Tibial nerve (tissue), 4 donors: ENCODE results near the gene SCD. TPM values are rescaled to one million over a fixed set of nuclear protein-coding genes. Genes with fewer than 3 reads are reported as not detected.
A peak's percentile ranks its signal among the peaks of the same experiment; 100 is the strongest.

Source experiments
- DNase-seq, 2 donors: peaks; one replicate each; pipeline ENCODE4 v3.0.0-alpha.2; 2019; ENCODE audit warnings: low spot score in 2 of 2
- H3K27ac ChIP-seq, 4 donors: fragments of 200-600 bp; sonication (generic) in 3 of 4; one replicate each; pipeline ENCODE4 v1.5.1; 2017 to 2019; ENCODE audit warnings: mild to moderate bottlenecking in 1 of 4
- H3K27me3 ChIP-seq, 2 donors: fragments of 200-600 bp; sonication (generic) in 1 of 2; one replicate each; pipeline versions ENCODE4 v1.5.1 to v1.6.0; 2017 to 2019
- H3K36me3 ChIP-seq, 3 donors: fragments of 200-600 bp; sonication (generic); one replicate each; pipeline ENCODE4 v1.5.1; 2018 to 2019
- H3K4me1 ChIP-seq, 4 donors: fragments of 200-600 bp; sonication (generic) in 3 of 4; one replicate each; pipeline ENCODE4 v1.5.1; 2017 to 2019
- H3K4me3 ChIP-seq, 4 donors: fragments of 200-600 bp; sonication (generic) in 3 of 4; one replicate each; pipeline ENCODE4 v1.5.1; 2017 to 2019; ENCODE audit warnings: mild to moderate bottlenecking in 1 of 4, moderate library complexity in 1 of 4
- H3K9me3 ChIP-seq, 4 donors: fragments of 200-600 bp; sonication (generic) in 3 of 4; one replicate each; pipeline ENCODE4 v1.5.1; 2017 to 2019
- EP300 ChIP-seq, 2 donors: sonication (generic); formaldehyde crosslinking; IDR thresholded peaks; one replicate each; pipeline ENCODE4 v1.6.1; 2017; ENCODE audit warnings: antibody characterized with exemption in 2 of 2, mild to moderate bottlenecking in 1 of 2
- POLR2A ChIP-seq, 2 donors: fragments of 450-650 bp; IDR thresholded peaks; one replicate each; pipeline ENCODE4 v1.6.1; 2017; ENCODE audit warnings: antibody characterized with exemption in 2 of 2, mild to moderate bottlenecking in 2 of 2, moderate library complexity in 2 of 2
- WGBS, 2 donors: methylation state at CpG; one replicate each; pipeline ENCODE4 v1.1.5; 2018; 5-methylcytosine and 5-hydroxymethylcytosine counted together
- total RNA-seq, 4 donors: library from RNA; depleted of rRNA; stranded (reverse); fragments of >200 nt; gene quantifications; one replicate each; pipeline ENCODE4 v1.1.0, GENCODE V29; 2016
- TF ChIP-seq, protein P1 (sequence below), 5 experiments: fragments of 200-600 bp in 3 of 5; fragments of 450-650 bp in 2 of 5; sonication (generic) in 3 of 5; IDR thresholded peaks; one replicate each; pipeline ENCODE4 v1.5.1; 2016 to 2019; ENCODE audit warnings: antibody characterized with exemption in 5 of 5, mild to moderate bottlenecking in 3 of 5, moderate library complexity in 2 of 5

Gene SCD
- total RNA-seq, 4 donors from 2014 or later, result 118 to 500 (median 249) TPM

DNA sequence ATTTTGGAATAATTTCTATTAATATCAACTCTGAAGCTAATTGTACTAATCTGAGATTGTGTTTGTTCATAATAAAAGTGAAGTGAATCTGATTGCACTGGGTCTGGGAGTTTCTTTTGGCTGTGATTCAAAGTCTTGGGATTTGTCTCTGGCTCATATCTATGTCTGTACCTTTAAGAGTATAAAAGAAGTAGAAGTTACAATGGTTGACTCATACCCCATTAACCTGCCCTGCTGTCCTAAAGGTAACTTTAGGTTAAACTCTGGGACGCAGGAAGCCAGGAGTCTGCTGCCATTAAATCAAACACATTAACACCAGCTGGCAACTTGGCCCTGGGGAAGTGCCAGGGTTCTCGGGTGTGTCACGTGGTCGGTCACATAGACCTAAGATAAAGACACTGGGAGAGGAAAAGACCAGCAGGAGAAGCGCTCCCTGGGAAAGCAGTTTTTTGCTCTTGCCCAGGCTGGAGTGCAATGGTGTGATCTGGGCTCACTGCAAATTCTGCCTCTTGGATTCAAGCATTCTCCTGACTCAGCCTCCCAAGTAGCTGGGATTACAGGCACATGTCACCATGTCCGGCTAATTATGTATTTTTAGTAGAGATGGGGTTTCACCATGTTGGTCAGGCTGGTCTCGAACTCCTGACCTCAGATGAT lies 17.8 kb downstream of the SCD start:
- Histone ChIP-seq H3K4me1 (peaks cover 0 to 44% (median 18%) of the 10 kb centered on the region in 4 donors), H3K9me3 (no peaks in the 10 kb centered on the region), H3K36me3 (peaks cover 0 to 13% (median 0%) of the 10 kb centered on the region in 3 donors), H3K27me3 (no peaks in the 10 kb centered on the region), H3K27ac (peak overlapping the region in 3 of 4 donors; percentile 41 to 83 (median 41)), H3K4me3 (no peak overlapping the region)
- DNase-seq, result peak in 1 of 2 donors; percentile 69
- WGBS, 2 donors, result 50 to 66% methylated on average over 7 of the region's 7 CpGs
- TF ChIP-seq, protein P1, sequence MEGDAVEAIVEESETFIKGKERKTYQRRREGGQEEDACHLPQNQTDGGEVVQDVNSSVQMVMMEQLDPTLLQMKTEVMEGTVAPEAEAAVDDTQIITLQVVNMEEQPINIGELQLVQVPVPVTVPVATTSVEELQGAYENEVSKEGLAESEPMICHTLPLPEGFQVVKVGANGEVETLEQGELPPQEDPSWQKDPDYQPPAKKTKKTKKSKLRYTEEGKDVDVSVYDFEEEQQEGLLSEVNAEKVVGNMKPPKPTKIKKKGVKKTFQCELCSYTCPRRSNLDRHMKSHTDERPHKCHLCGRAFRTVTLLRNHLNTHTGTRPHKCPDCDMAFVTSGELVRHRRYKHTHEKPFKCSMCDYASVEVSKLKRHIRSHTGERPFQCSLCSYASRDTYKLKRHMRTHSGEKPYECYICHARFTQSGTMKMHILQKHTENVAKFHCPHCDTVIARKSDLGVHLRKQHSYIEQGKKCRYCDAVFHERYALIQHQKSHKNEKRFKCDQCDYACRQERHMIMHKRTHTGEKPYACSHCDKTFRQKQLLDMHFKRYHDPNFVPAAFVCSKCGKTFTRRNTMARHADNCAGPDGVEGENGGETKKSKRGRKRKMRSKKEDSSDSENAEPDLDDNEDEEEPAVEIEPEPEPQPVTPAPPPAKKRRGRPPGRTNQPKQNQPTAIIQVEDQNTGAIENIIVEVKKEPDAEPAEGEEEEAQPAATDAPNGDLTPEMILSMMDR (IDR thresholded peaks at IDR 0.05), result no peak
- TF ChIP-seq EP300 (IDR thresholded peaks at IDR 0.05), result peak in 1 of 2 donors; percentile 29

DNA sequence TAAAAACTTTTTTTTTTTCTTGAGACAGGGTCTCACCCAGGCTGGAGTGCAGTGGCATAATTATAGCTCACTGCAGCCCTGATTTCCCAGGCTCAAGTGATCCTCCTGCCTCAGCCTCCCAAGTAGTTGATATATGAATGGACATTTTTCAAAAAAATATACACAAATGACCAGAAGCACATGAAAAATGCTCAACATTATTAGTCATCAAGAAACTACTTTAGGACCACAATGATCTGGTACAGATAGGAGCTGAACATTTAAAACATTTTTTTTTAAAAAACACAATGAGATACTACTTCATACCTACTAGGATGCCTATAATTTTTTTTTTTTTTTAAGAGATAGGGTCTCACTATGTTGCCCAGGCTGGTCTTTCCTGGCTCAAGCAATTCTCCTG lies 21.7 kb downstream of the SCD start:
- TF ChIP-seq, protein P1 (IDR thresholded peaks at IDR 0.05), result no peak
- TF ChIP-seq EP300 (IDR thresholded peaks at IDR 0.05) (no peak), POLR2A (IDR thresholded peaks at IDR 0.05) (no peak)
- peaks cover 0 to 57% (median 37%) of the 10 kb centered on the region in 4 donors for H3K4me1 ChIP-seq

DNA sequence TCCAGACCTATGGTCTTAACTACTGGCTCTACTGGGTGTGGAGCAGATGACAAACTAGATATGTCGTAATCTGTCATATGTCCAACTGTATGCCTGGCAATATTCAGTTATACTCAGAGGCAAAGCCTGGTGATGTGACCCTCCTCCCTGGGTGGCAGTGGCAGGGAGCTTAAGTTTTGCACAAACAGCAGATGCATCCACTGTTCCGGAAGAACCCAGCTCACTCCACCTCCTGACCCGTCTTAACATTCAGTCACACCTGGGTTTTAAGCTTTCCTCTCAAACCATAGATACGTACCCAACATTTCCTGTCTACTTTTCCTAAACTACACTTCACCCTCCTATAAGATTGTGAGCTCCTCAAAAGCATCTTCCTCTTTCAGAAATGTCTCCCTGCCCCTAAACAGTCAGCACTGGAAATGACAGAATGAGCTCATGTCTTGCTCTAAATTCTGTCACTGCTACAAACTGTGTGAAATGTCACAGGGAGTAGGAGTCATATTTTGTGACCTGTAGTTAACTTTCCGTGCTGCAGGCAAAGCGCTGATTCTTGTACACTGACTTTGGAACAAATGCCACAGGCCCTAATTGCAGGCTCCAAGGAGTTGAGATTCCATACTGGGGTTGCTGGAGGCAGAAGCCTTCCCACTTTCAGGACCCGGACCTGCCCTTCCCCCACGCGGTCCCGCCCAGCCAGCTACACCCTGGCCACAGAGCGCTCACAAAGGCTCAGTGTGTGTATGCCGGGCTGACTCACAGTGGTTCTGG lies 23.9 kb downstream of the SCD start:
- 15 to 22% methylated on average over 9 to 12 of the region's 12 CpGs for WGBS, 2 donors
- Histone ChIP-seq H3K36me3 (no peaks in the 10 kb centered on the region), H3K9me3 (no peaks in the 10 kb centered on the region), H3K27ac (peak overlapping the region; percentile 69 to 99 (median 94)), H3K27me3 (no peaks in the 10 kb centered on the region), H3K4me1 (peaks cover 0 to 60% (median 39%) of the 10 kb centered on the region in 4 donors), H3K4me3 (peak overlapping the region in 2 of 4 donors; percentile 2 to 16)
- DNase-seq, result peak; percentile 68
- TF ChIP-seq, protein P1 (IDR thresholded peaks at IDR 0.05), result no peak
- peak; percentile 58 to 94 for TF ChIP-seq EP300 (IDR thresholded peaks at IDR 0.05)
- peak; percentile 17 to 53 for TF ChIP-seq POLR2A (IDR thresholded peaks at IDR 0.05)

More for the DNA sequence above, 21.7 kb downstream of the SCD start:
- DNase-seq, result no peak
- Histone ChIP-seq H3K27ac (peak overlapping the region in 2 of 4 donors; percentile 94 to 99), H3K4me3 (no peak overlapping the region), H3K27me3 (no peaks in the 10 kb centered on the region), H3K36me3 (no peaks in the 10 kb centered on the region), H3K9me3 (no peaks in the 10 kb centered on the region)

DNA sequence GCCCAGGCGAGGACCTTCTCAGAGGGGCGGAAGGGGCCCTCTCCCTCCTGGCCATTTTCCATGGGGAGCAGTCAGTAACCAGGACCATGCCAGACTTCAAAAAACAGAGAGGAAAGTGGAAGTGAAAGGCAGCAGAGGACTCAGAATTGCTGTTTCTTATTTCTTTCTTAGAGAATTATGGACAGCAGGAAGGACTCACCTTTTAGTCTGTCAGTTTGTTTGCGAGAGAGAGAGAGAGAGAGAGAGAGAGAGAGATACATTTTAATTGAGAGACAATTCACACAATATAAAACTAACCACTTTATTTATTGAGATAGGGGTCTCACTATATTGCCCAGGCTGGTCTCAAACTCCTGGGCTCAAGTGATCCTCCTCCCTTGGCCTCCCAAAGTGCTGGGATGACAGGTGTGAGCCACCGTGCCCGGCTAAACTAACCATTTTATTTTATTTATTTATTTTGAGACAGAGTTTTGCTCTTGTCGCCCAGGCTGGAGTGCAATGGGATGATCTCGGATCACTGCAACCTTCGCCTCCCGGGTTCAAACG lies 24.5 kb downstream of the SCD start:
- TF ChIP-seq POLR2A (IDR thresholded peaks at IDR 0.05) (no peak), EP300 (IDR thresholded peaks at IDR 0.05) (peak in 1 of 2 donors; percentile 62)
- TF ChIP-seq, protein P1 (IDR thresholded peaks at IDR 0.05), result no peak
- Histone ChIP-seq H3K27me3 (no peaks in the 10 kb centered on the region), H3K4me1 (peaks cover 0 to 64% (median 39%) of the 10 kb centered on the region in 4 donors), H3K36me3 (no peaks in the 10 kb centered on the region), H3K4me3 (peak overlapping the region in 2 of 4 donors; percentile 2 to 16), H3K27ac (peak overlapping the region; percentile 69 to 99 (median 94)), H3K9me3 (no peaks in the 10 kb centered on the region)
- no peak for DNase-seq
- WGBS, 2 donors, result 69 to 75% methylated on average over 10 of the region's 10 CpGs
